Breast epithelium (tissue), 3 donors: ENCODE measurements around the gene BORA.

ENCODE experiments used
- POLR2A ChIP-seq: fragments of 450-650 bp; IDR thresholded peaks from one replicate; pipeline ENCODE4 v1.6.1; 2016; ENCODE audit warnings: antibody characterized with exemption, mild to moderate bottlenecking, moderate library complexity
- TF ChIP-seq, protein P1 (sequence below), 3 donors: fragments of 450-650 bp; IDR thresholded peaks; one replicate each; pipeline ENCODE4 v1.5.1; 2016 to 2017; ENCODE audit warnings: antibody characterized with exemption in 3 of 3, mild to moderate bottlenecking in 3 of 3, moderate library complexity in 3 of 3

DNA sequence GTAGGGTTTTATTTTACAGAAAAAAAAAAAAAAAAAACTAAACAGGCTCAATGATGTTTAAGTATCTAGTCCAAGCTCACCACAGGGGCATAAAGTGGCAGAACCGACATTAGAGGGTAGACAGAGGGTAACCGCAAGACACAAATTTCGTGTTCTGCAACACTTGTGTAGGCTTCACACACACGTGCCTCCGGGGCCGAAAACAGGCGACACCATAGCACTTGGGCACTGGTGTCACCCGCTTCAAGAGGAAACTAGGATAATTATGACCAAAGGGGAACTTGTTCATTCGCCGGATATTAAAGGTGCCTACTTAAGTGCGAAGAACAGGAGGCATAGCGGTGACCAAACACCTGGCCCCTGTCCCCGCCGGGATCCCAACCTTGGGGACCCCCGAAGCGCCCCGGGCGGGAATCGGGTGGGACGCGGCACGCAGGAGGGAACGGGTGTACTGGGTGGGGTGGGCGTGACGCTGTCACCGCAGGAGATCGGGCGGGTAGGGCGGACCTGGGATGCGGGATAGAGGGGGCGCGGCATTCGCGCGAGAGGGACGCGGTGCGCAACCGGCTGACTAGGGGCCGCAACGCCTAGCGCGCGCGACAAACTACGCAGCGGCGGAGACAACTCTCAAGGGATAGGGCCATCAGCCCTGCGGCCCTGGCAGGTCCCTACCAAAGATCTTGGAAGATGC is 852 bp upstream of the BORA start:
- TF ChIP-seq, protein P1, sequence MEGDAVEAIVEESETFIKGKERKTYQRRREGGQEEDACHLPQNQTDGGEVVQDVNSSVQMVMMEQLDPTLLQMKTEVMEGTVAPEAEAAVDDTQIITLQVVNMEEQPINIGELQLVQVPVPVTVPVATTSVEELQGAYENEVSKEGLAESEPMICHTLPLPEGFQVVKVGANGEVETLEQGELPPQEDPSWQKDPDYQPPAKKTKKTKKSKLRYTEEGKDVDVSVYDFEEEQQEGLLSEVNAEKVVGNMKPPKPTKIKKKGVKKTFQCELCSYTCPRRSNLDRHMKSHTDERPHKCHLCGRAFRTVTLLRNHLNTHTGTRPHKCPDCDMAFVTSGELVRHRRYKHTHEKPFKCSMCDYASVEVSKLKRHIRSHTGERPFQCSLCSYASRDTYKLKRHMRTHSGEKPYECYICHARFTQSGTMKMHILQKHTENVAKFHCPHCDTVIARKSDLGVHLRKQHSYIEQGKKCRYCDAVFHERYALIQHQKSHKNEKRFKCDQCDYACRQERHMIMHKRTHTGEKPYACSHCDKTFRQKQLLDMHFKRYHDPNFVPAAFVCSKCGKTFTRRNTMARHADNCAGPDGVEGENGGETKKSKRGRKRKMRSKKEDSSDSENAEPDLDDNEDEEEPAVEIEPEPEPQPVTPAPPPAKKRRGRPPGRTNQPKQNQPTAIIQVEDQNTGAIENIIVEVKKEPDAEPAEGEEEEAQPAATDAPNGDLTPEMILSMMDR (IDR thresholded peaks at IDR 0.05), result no peak
- no peak for TF ChIP-seq POLR2A
